Measurements from ENCODE around the gene CHST7.

CHST7 gene

GRCh38 chrX:46610070-46610658 is 36.6 kb downstream of the CHST7 start:
- no peak for DNase-seq

- DNase-seq: peak; percentile 30
Measured at GRCh38 chrX:46611658-46612362, 38.2 kb downstream of the CHST7 start.

- no peak for DNase-seq
Measured at GRCh38 chrX:46617906-46618305, 44.3 kb downstream of the CHST7 start.

GRCh38 chrX:46618947-46619346 is 45.4 kb downstream of the CHST7 start:
- DNase-seq: no peak

- no peak for DNase-seq
Measured at GRCh38 chrX:46620505-46620904, 46.9 kb downstream of the CHST7 start.

GRCh38 chrX:46621572-46621971 is 48.0 kb downstream of the CHST7 start:
- DNase-seq: no peak

GRCh38 chrX:46624090-46624786 is 50.7 kb downstream of the CHST7 start:
- DNase-seq: no peak

GRCh38 chrX:46626566-46626965 is 53.0 kb downstream of the CHST7 start:
- DNase-seq: peak; percentile 58

- no peak for DNase-seq
Measured at GRCh38 chrX:46627062-46627461, 53.5 kb downstream of the CHST7 start.

GRCh38 chrX:46627711-46628419 is 54.3 kb downstream of the CHST7 start:
- DNase-seq: peak; percentile 25

- DNase-seq: peak; percentile 36
Measured at GRCh38 chrX:46628460-46629371, 55.2 kb downstream of the CHST7 start.

- DNase-seq: no peak
Measured at GRCh38 chrX:46630141-46630540, 56.6 kb downstream of the CHST7 start.

GRCh38 chrX:46634577-46634976 is 61.0 kb downstream of the CHST7 start:
- DNase-seq: no peak

GRCh38 chrX:46635186-46635585 is 61.6 kb downstream of the CHST7 start:
- DNase-seq: no peak

- DNase-seq: no peak
Measured at GRCh38 chrX:46636223-46636622, 62.7 kb downstream of the CHST7 start.

GRCh38 chrX:46637938-46638337 is 64.4 kb downstream of the CHST7 start:
- peak; percentile 40 for DNase-seq

GRCh38 chrX:46642145-46642544 is 68.6 kb downstream of the CHST7 start:
- peak; percentile 49 for DNase-seq

GRCh38 chrX:46643636-46644035 is 70.1 kb downstream of the CHST7 start:
- DNase-seq: no peak

GRCh38 chrX:46645614-46646013 is 72.0 kb downstream of the CHST7 start:
- no peak for DNase-seq

GRCh38 chrX:46647251-46647650 is 73.7 kb downstream of the CHST7 start:
- no peak for DNase-seq

Data from CD4-positive, alpha-beta T cell treated with Interleukin-4 for 4 hours (primary cell).